AG08396 (cell line): Measurements from ENCODE around the gene CCDC196.
A peak's percentile ranks its signal among the peaks of the same experiment; 100 is the strongest.
"Not testable (repeated sequence)": the region's sequence is repeated elsewhere in the genome, so short reads cannot be mapped to it uniquely, and the experiment has no call there.

Experiments
- DNase-seq: peaks from one replicate; pipeline ENCODE4 v3.0.0; 2012; ENCODE audit warnings: low spot score, mixed read lengths

The CCDC196 gene

DNA sequence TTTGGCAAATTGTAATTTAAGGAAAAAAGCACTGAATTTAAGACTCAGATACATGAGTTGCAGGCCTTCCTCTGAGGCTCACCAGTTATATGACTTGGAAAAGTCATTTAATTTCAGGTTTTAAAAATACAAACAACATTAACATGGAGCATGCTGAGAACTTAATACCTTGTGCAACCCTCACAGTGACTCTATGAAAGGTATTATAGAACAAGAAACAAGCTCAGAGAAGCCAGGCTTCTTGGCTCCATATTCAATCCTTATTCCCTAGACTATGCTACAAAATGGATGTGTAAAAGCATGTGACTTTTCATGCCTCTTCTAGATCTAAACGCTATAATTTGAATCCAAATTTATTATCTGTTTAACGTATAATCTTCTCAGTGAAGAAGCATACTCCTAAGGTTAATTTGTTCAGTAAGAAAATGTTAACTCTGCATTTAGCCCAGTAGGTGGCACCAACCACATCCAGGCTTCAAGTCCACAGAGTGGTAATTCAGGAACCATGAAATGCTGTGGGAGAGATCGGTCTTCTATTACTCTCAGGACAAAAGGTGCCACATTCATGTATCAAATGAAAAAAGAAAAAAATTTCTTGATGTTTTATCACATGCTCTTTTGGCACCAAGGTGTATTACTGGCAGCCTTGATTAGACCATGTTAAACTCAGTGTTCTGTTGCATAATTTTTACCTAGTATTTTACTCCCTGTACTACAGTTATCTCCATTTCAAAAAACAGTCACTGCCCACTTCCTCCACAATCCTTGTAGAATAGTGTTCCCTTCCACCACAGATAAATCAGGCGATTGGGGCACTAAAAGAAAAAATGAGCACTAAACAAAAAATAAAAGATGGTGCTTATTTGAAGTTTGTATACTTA, 9.3 kb downstream of the CCDC196 start:
- DNase-seq = peak; percentile 47

DNA sequence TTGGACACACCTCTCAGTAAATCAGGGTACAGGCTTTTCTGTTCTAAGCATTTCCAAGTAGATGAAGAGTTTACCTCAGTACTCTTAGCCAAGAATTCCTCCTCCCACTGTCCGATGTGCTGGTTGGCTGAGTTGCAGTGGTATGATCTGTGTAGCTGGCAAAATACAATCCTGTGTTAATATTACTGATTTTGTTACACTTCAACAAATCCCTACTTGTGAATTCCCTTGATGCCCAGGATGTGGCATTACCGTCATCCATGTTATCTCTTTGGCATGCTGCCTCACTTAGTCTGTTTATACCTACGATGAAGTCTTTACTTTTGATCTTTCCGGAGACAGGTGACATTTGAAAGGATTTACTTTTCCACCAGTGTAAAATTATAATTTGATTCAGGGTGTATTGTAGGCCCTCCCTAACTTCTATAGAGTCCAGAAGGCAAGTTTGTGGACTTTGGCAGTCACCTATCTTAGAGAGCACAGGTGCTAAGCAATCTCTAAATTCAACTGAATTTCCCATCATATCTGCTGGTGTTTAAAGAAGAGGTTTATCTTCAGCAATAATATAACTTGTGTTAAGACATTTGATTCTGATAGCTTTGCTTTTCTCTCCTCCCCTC, 10.1 kb downstream of the CCDC196 start:
- no peak for DNase-seq

DNA sequence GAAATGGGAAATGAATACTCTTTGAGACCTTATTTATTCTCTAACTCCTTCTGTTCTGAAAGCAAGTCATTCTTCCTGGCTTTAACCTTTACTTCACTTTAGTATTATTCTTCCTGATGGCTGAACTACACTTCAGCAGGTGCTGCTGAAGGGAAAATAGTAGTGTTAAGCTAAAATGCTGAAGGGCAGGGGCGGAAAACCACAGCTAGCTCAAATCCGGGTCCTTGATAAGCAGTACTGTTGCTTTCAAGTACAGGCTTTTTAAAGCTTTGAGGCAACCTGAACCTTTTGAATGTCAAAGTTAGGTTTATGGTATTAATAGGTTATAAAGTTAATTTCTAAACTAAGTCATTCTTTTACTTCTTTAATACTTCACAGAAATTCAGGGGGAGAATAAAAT, 10.7 kb downstream of the CCDC196 start:
- DNase-seq = no peak

- no peak for DNase-seq
These were observed 12.1 kb downstream of the CCDC196 start for GRCh38 chr14:66498311-66498710.

DNA sequence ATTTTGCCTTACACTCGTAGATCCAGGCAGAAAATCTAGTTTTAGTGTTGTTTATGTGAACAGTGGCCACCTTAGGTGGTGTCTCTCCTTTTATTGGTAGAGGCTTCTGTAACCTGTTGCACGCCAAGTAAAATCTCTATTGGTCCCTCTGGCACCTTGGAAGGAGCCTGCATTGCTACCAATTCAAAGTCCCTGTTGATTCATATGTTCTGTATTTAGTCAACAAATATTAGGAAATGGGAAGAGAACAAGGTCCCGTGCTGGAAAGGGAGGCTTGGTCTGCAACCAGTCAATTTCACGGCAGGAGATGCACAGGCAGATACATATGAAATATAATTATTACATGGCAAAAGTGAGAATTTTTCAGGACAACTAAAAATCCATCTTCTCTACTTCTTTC, 15.4 kb downstream of the CCDC196 start:
- DNase-seq = no peak

- not testable (repeated sequence) for DNase-seq
These were observed 16.7 kb downstream of the CCDC196 start for GRCh38 chr14:66502836-66503235.

DNA sequence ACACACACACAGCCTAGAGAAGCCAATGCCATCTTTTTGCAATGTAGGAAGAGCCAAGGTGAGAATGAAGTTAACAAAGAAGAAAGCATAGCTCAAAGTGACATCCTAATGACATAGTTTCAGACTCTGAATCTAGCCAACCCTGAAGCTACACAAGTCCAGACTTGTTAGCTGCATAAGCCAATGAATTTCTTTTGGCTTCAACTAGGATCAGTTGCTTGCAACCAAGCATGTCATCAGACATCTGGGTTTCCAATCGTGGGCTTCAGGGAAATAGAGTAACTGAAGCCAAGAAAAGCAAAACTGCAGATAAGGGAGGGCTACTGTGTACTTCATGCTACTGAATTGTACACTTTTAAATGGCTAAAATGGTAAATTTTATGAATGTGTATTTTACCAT, 17.4 kb downstream of the CCDC196 start:
- DNase-seq = no peak

GRCh38 chr14:66507181-66507721, 21.1 kb downstream of the CCDC196 start:
- DNase-seq = no peak

- peak; percentile 95 for DNase-seq
These were observed 21.8 kb downstream of the CCDC196 start, which contains the start of gene GPHN for GRCh38 chr14:66507722-66508546. Gene GPHN, plus strand, starts transcription at chr14:66508147.

DNA sequence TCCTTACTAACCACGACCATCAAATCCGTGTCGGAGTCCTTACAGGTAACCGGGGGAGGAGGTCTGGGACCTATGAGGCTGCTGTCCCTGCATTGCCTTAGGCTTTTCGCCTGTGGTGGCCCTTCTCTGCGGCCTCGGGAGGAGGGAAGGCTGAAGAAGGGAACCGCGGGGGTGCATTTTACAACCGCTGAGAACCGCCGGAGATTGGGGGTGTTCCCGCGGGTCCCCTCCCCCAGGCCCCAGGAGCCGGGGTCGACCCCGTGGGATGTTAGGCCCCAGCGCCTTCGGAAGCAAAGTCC, 22.3 kb downstream of the CCDC196 start:
- DNase-seq = no peak

GRCh38 chr14:66508846-66509621, 22.9 kb downstream of the CCDC196 start:
- peak; percentile 38 for DNase-seq

DNA sequence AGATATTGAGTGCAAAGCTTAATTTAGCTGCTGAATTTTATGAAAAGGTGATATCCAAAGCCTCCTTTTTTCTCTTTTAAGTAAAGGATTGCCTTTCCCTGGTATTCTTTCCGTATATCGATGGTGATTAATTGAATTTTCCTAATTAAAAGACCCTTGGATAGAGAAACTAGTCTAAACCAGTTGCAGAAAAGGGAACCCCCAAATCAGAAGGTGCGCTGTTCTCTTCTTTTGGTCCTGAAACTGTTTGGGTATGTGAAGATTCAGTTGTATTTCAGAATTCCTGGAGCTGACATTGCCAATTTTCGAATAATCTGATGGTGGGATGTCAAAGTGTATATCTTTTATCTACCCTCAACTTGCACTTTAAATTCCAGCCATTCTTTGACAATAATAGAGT, 23.7 kb downstream of the CCDC196 start:
- no peak for DNase-seq

DNA sequence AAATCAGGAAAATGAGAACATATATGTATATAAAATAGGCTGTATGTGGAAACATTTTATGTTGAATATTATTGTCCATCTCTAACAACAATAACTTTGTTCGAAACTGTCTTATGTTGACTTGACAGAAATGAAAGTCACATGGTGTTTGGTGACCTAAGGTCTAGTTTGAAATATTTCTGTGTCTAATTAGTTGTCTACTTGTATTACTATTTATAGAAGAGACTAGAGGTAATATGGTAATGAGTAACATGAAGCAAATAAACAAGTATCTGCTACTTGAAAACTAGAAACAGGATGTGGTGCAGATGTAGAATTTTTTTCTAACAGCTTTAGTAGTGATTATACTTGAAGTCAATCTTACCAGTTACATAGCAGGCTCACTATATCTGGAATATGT, 25.7 kb downstream of the CCDC196 start:
- no peak for DNase-seq

GRCh38 chr14:66514213-66514612, 28.0 kb downstream of the CCDC196 start:
- no peak for DNase-seq

- DNase-seq = no peak
These were observed 44.4 kb downstream of the CCDC196 start for GRCh38 chr14:66530526-66530925.

DNA sequence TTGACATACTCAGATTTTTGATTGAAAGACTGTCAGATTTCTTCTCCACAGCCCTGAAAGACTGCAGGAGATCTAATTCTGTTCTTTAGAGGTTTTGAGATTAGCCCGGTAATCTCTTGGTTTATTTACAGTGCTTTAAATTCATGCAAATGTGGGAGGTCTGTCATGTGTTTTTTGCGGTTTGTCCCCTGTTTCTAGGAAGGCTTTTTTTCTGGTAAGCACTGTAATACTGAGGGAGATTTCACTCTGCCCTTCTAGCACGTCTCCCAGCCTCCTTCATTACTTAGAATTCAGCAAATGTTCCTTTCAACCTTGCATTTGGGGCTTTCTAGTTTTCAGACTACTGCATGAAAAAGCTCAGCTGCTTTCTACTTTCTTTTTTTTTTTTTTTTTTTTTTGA, 52.9 kb downstream of the CCDC196 start:
- DNase-seq = no peak

GRCh38 chr14:66540038-66540437, 53.9 kb downstream of the CCDC196 start:
- no peak for DNase-seq

GRCh38 chr14:66541627-66542026, 55.5 kb downstream of the CCDC196 start:
- DNase-seq = no peak

- no peak for DNase-seq
These were observed 57.8 kb downstream of the CCDC196 start for GRCh38 chr14:66543996-66544395.

GRCh38 chr14:66545191-66545590, 59.0 kb downstream of the CCDC196 start:
- not testable (repeated sequence) for DNase-seq

DNA sequence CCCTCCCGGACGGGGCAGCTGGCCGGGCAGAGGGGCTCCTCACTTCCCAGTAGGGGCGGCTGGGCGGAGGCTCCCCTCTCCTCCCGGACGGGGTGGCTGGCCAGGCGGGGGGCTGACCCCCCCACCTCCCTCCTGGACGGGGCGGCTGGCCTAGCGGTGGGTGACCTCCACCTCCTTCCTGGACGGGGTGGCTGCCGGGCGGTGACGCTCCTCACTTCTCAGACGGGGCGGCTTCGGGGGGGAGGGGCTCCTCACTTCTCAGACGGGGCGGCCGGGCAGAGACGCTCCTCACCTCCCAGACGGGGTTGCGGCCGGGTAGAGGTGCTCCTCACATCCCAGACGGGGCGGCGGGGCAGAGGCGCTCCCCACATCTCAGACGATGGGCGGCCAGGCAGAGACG, 59.6 kb downstream of the CCDC196 start:
- DNase-seq = not testable (repeated sequence)
